NCI-H1417 treated with DMSO at 0.1 percent for 48 hours (cell line): ENCODE data around the gene BAIAP2L1.
"Not testable (repeated sequence)": the region's sequence is repeated elsewhere in the genome, so short reads cannot be mapped to it uniquely, and the experiment has no call there.

ENCODE experiments used
- DNase-seq: peaks from one replicate; lab custom pipeline; 2025; lab: John Stamatoyannopoulos, UW

Gene BAIAP2L1

DNA sequence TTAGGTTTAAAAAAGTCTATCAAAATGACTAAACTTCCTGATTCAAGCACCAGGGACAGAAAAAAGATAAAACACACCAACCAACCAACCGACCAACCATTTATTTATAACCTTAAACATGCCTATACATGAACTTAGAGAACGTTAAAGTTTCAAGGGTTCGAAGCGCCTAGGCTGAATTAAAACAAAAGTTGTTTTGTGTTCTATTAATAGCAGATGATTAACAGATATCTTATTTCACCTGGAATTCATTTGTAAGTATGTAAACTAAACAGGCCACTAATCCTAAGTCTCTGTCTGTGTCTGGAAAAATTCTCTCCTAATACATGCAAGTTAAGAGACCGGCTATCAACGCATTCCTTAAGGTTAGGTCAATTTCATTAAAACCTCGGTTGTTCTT lies 1.4 kb downstream of the BAIAP2L1 start:
- no peak for DNase-seq

DNA sequence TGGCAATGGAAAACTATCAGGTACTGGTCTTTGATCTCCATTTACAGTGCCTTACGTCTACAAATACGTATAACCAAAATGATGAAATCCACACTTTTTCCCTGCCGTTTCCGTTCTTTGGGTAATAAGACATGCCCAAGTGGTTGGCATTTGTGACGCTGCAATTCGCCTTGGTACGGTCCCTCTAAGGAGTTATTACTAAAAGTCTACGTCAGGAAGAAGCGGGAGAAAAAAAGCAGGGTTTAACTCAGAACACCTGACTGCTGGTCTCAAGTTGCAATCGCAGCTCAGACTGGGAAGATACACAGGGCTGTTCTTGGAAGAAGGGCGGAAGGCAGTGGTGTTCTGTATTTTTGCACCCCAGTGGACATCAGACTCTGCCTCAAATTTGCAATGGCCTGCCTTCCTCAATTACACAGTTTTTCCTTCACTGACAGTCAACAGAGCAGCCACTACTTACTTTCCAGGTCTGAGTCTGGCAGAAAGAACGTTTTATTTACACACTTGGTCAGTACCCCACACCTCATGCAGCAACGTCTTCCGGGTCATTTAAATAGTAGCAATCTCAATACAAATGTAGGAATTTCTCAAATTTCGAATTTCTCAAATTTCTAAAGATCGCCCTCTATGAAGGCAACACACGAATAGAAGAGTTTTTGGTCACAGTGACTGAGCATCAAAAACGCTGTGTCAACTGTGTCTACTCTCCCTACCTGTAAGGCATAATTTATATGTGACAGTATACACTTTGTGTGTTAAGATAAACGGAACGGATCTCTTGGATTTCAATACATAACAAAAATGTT lies 2.1 kb downstream of the BAIAP2L1 start:
- no peak for DNase-seq

DNA sequence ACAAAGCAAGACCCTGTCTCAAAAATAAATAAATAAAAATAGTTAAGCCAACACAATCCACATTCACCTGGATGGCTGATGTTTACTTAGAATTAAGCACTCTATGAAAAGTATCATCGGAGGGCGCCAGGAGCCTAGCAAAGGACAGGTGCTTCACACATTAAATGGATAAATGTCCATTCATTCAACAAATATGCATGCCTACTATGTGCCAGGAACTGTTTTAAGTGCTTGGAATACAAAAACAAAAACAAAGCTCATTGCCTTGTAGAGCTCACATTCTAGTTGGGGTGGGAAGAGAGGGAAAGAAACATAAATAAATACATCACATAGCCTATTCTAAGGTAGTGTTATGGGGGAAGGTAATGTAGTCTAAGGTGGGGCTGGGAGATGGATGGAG lies 4.1 kb downstream of the BAIAP2L1 start:
- DNase-seq, result no peak

DNA sequence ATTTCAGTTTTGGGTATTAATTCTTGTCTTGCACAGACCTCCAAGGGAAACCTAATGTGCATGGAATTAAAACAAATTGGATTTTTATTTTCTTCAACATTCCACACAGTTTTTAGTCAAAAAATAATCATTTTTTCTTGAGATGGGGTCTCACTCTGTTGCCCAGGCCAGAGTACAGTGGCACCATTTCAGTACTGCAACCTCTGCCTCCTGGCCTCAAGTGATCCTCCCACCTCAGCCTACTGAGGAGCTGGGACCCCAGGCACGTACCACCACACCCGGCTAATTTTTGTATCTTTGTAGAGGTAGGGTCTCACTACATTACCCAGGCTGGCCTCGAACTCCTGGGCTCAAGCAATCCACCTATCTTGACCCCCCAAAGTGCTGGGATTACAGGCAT lies 4.9 kb downstream of the BAIAP2L1 start:
- no peak for DNase-seq

DNA sequence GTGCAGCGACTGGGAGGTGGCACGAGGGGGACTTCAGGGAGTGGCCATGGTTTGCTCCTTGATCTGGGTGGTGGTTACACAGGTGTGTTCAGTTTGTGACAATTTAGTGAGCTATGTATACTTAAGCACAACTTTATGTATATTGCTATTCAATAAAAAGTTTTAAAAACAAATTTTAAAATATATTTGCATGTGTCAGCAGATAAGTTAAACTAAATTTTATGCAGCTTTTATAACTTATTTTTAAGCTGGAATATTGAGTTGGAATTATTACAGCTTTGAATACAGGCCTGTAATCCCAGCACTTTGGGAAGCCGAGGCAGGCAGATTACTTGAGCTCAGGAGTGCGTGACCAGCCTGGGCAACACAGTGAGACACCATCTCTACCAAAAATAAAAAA lies 5.4 kb downstream of the BAIAP2L1 start:
- DNase-seq, result no peak

- DNase-seq, result no peak
Observed at GRCh38 chr7:98394377-98394836, 6.5 kb downstream of the BAIAP2L1 start.

DNA sequence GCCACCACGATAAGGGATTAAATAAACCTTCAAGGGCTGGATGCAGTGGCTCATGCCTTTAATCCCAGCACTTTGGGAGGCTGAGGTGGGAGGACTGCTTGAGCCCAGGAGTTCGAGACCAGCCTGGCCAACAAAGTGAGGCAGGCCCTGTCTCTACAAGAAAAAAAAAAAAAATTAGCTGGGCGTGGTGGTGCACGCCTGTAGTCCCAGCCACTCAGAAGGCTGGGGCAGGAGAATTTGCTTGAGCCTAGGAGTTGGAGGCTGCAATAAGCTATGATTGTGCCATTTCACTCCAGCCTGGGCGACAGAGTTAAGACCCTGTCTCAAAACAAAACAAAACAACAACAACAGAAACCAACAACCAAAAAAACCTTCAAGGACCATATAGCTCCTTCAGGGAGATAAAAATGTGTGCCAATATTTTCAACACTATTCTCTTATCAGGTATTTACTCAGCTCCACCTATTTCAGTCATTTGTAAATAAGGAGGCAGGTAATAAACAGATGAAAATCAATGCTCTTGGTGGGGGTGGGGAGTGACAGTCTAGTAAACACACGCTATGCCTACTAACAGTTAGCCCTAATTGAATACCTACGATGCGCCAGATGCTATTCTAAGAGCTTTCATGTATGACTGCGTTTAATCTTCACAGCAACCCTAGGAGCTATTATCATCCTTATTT lies 13.2 kb downstream of the BAIAP2L1 start:
- no peak for DNase-seq

- no peak for DNase-seq
Observed at GRCh38 chr7:98387131-98387530, 13.8 kb downstream of the BAIAP2L1 start.

GRCh38 chr7:98385532-98385931 lies 15.4 kb downstream of the BAIAP2L1 start:
- not testable (repeated sequence) for DNase-seq

- DNase-seq, result no peak
Observed at GRCh38 chr7:98378210-98378819, 22.6 kb downstream of the BAIAP2L1 start.

- DNase-seq, result no peak
Observed at GRCh38 chr7:98376711-98377110, 24.2 kb downstream of the BAIAP2L1 start.

- DNase-seq, result no peak
Observed at GRCh38 chr7:98375664-98376063, 25.2 kb downstream of the BAIAP2L1 start.

- DNase-seq, result no peak
Observed at GRCh38 chr7:98374285-98374680, 26.6 kb downstream of the BAIAP2L1 start.

DNA sequence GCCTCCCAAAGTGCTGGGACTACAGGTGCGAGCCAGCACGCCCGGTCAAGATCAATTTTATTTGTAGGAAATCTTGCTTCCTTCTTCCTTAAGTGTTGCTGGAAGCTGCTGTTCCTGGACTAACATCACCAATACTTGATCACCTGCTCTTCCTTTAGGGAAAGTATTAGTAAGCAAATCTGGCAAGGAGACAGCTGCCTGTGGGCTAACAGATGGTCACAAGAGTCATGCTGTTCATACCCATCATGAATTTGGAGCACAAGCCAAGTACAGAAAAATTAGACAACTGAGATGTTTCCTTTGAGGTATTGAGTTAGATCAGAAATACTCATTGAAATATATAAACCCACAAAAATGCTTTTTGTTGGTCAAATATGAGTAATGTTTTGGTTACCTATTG lies 27.9 kb downstream of the BAIAP2L1 start:
- DNase-seq, result no peak

GRCh38 chr7:98369726-98370125 lies 31.2 kb downstream of the BAIAP2L1 start:
- DNase-seq, result no peak

DNA sequence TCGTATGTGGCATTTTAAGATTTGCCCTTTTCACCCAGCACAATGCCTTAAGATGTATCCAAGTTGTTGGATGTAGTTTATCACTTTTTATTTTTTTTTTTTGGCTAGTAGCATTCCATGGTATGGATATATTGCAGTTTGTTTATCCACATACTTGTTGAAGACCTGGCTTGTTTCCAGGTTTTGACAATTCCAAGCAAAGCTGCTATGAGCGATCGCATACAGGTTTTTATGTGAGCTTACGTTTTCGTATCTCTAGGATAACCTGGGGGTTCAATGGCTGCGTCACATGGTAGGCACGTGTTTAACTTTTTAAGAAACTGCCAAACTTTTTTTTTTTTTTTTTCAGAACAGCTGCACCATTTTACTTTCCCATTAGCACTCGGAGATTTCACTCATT lies 32.2 kb downstream of the BAIAP2L1 start:
- no peak for DNase-seq

DNA sequence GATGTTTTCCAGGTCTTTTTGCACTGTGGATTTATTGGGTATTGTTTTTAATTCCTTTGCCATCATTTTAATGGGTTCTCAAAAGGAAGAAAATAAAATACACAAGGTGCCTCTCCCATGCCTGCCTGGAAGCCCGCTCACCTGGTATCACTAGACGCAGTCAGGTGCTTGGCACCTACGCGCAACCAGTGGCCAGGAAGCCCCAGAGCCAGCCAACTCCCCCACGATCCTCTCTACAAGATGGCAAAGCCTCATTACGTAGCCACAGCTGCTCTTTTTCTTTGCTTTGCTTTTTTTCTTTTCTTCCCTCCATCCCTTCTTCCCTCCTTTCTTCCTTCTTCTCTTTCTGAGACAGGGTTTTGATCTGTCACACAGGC lies 34.3 kb downstream of the BAIAP2L1 start:
- no peak for DNase-seq

GRCh38 chr7:98365863-98366561 lies 34.9 kb downstream of the BAIAP2L1 start:
- no peak for DNase-seq

- no peak for DNase-seq
Observed at GRCh38 chr7:98364220-98364619, 36.7 kb downstream of the BAIAP2L1 start.

DNA sequence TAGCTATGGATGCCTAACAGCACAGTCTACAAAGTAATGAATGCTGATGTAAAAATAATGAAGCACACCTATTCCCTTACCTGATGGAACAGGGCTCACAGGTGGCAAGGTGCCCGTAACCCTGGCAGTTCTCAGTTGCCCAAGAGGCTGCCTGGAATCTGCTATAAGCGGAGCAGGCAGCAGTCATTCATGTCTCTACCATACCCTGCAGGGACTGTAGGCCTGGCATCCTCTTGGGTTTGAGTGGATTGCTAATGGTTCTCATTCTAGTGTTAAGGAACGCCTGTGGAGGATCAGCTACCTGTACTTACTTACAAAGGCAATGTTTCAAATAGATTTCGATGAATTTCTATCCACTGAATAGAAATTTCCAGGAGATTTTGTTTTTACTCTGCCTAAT lies 38.4 kb downstream of the BAIAP2L1 start:
- DNase-seq, result no peak

- no peak for DNase-seq
Observed at GRCh38 chr7:98360221-98361130, 40.4 kb downstream of the BAIAP2L1 start.
